HG02571 (cell line): Measurements from ENCODE around the gene ALK.

ENCODE experiments used
- ATAC-seq: cut with Tn5 transposase; IDR thresholded peaks from one replicate; pipeline ENCODE4 v1.9.1; 2021; ENCODE audit warnings: mild to moderate bottlenecking, moderate library complexity; ENCODE audit not compliant: unreplicated experiment

ALK gene

GRCh38 chr2:29426354-29426753 lies 495.0 kb downstream of the ALK start:
- no peak for ATAC-seq

GRCh38 chr2:29425866-29426265 lies 495.5 kb downstream of the ALK start:
- ATAC-seq = no peak

GRCh38 chr2:29423061-29423666 lies 498.2 kb downstream of the ALK start:
- ATAC-seq = no peak

- no peak for ATAC-seq
These were observed 500.2 kb downstream of the ALK start for GRCh38 chr2:29420999-29421782.

- ATAC-seq = no peak
These were observed 500.9 kb downstream of the ALK start for GRCh38 chr2:29420464-29420863.

GRCh38 chr2:29417630-29418029 lies 503.8 kb downstream of the ALK start:
- no peak for ATAC-seq

- no peak for ATAC-seq
These were observed 509.0 kb downstream of the ALK start for GRCh38 chr2:29412197-29412925.

- ATAC-seq = no peak
These were observed 515.7 kb downstream of the ALK start for GRCh38 chr2:29405707-29406106.

GRCh38 chr2:29405266-29405665 lies 516.1 kb downstream of the ALK start:
- ATAC-seq = no peak

GRCh38 chr2:29401994-29402393 lies 519.4 kb downstream of the ALK start:
- no peak for ATAC-seq

GRCh38 chr2:29400930-29401653 lies 520.3 kb downstream of the ALK start:
- ATAC-seq = no peak

GRCh38 chr2:29398384-29399237 lies 522.8 kb downstream of the ALK start:
- ATAC-seq = no peak

GRCh38 chr2:29397713-29398112 lies 523.7 kb downstream of the ALK start:
- ATAC-seq = no peak

GRCh38 chr2:29397039-29397438 lies 524.3 kb downstream of the ALK start:
- no peak for ATAC-seq

GRCh38 chr2:29394981-29395350 lies 526.4 kb downstream of the ALK start:
- ATAC-seq = no peak

GRCh38 chr2:29394311-29394980 lies 526.9 kb downstream of the ALK start:
- ATAC-seq = no peak

- no peak for ATAC-seq
These were observed 527.7 kb downstream of the ALK start for GRCh38 chr2:29393676-29394075.

GRCh38 chr2:29392774-29393173 lies 528.6 kb downstream of the ALK start:
- no peak for ATAC-seq

- ATAC-seq = no peak
These were observed 531.2 kb downstream of the ALK start for GRCh38 chr2:29390136-29390535.

GRCh38 chr2:29389686-29390085 lies 531.7 kb downstream of the ALK start:
- no peak for ATAC-seq
